RKO (cell line): Measurements from ENCODE around the gene SIK3.
A peak's percentile ranks its signal among the peaks of the same experiment; 100 is the strongest.

Source experiments
- DNase-seq: peaks from one replicate; pipeline ENCODE4 v3.0.0-alpha.2; 2016; ENCODE audit warnings: low spot score

SIK3 gene

GRCh38 chr11:116969694-116970093, 128.5 kb downstream of the SIK3 start:
- DNase-seq: no peak

- DNase-seq: no peak
These were observed 134.0 kb downstream of the SIK3 start for GRCh38 chr11:116964269-116964668.

GRCh38 chr11:116963813-116964212, 134.4 kb downstream of the SIK3 start:
- no peak for DNase-seq

GRCh38 chr11:116962108-116962507, 136.1 kb downstream of the SIK3 start:
- no peak for DNase-seq

- no peak for DNase-seq
These were observed 137.3 kb downstream of the SIK3 start for GRCh38 chr11:116960930-116961329.

- no peak for DNase-seq
These were observed 140.0 kb downstream of the SIK3 start for GRCh38 chr11:116958246-116958645.

- DNase-seq: no peak
These were observed 142.3 kb downstream of the SIK3 start for GRCh38 chr11:116955949-116956348.

- no peak for DNase-seq
These were observed 142.7 kb downstream of the SIK3 start for GRCh38 chr11:116955548-116955947.

- DNase-seq: no peak
These were observed 144.5 kb downstream of the SIK3 start for GRCh38 chr11:116953530-116954285.

GRCh38 chr11:116951762-116952161, 146.5 kb downstream of the SIK3 start:
- DNase-seq: no peak

GRCh38 chr11:116950210-116950609, 148.0 kb downstream of the SIK3 start:
- DNase-seq: no peak

- peak; percentile 35 for DNase-seq
These were observed 149.8 kb downstream of the SIK3 start for GRCh38 chr11:116948391-116948790.

GRCh38 chr11:116946414-116946813, 151.8 kb downstream of the SIK3 start:
- no peak for DNase-seq

GRCh38 chr11:116939499-116939898, 158.7 kb downstream of the SIK3 start:
- no peak for DNase-seq

- DNase-seq: no peak
These were observed 159.7 kb downstream of the SIK3 start for GRCh38 chr11:116938471-116939070.

GRCh38 chr11:116936754-116937446, 161.3 kb downstream of the SIK3 start:
- DNase-seq: no peak

- no peak for DNase-seq
These were observed 162.7 kb downstream of the SIK3 start for GRCh38 chr11:116935514-116935913.

GRCh38 chr11:116935089-116935488, 163.1 kb downstream of the SIK3 start:
- DNase-seq: no peak

GRCh38 chr11:116933961-116934360, 164.3 kb downstream of the SIK3 start:
- DNase-seq: no peak

- no peak for DNase-seq
These were observed 166.0 kb downstream of the SIK3 start for GRCh38 chr11:116932181-116932580.

- no peak for DNase-seq
These were observed 166.8 kb downstream of the SIK3 start for GRCh38 chr11:116931206-116931953.

- DNase-seq: no peak
These were observed 167.6 kb downstream of the SIK3 start for GRCh38 chr11:116930586-116930985.
